NK-92 (cell line): Measurements from ENCODE around the gene SLX4IP.

Experiments
- DNase-seq: peaks from one replicate; lab custom pipeline; 2025; ENCODE audit not compliant: unreplicated experiment; lab: John Stamatoyannopoulos, UW

The SLX4IP gene

GRCh38 chr20:10465135-10465534, 30.0 kb downstream of the SLX4IP start:
- no peak for DNase-seq

- no peak for DNase-seq
Measured at GRCh38 chr20:10466325-10466724, 31.2 kb downstream of the SLX4IP start.

GRCh38 chr20:10466855-10467254, 31.8 kb downstream of the SLX4IP start:
- DNase-seq, result no peak

GRCh38 chr20:10467681-10468339, 32.7 kb downstream of the SLX4IP start:
- DNase-seq, result no peak

- DNase-seq, result no peak
Measured at GRCh38 chr20:10468340-10468845, 33.3 kb downstream of the SLX4IP start.

GRCh38 chr20:10469056-10469455, 34.0 kb downstream of the SLX4IP start:
- DNase-seq, result no peak

GRCh38 chr20:10469599-10469998, 34.5 kb downstream of the SLX4IP start:
- DNase-seq, result no peak

GRCh38 chr20:10470276-10470675, 35.2 kb downstream of the SLX4IP start:
- DNase-seq, result no peak

GRCh38 chr20:10472871-10473270, 37.8 kb downstream of the SLX4IP start:
- DNase-seq, result no peak

GRCh38 chr20:10474606-10475184, 39.6 kb downstream of the SLX4IP start:
- DNase-seq, result no peak

- DNase-seq, result no peak
Measured at GRCh38 chr20:10475225-10475624, 40.1 kb downstream of the SLX4IP start.

GRCh38 chr20:10476319-10476724, 41.2 kb downstream of the SLX4IP start:
- DNase-seq, result no peak

GRCh38 chr20:10478205-10478604, 43.1 kb downstream of the SLX4IP start:
- no peak for DNase-seq

- DNase-seq, result no peak
Measured at GRCh38 chr20:10478930-10479329, 43.8 kb downstream of the SLX4IP start.

- DNase-seq, result no peak
Measured at GRCh38 chr20:10481676-10482075, 46.6 kb downstream of the SLX4IP start.

- no peak for DNase-seq
Measured at GRCh38 chr20:10483691-10484090, 48.6 kb downstream of the SLX4IP start.

GRCh38 chr20:10487142-10488136, 52.3 kb downstream of the SLX4IP start:
- DNase-seq, result no peak

GRCh38 chr20:10488534-10488933, 53.4 kb downstream of the SLX4IP start:
- no peak for DNase-seq

GRCh38 chr20:10489853-10490252, 54.7 kb downstream of the SLX4IP start:
- no peak for DNase-seq

- DNase-seq, result no peak
Measured at GRCh38 chr20:10490257-10490656, 55.2 kb downstream of the SLX4IP start.

- no peak for DNase-seq
Measured at GRCh38 chr20:10490706-10491105, 55.6 kb downstream of the SLX4IP start.

- DNase-seq, result no peak
Measured at GRCh38 chr20:10492065-10492464, 57.0 kb downstream of the SLX4IP start.
